LNCAP (cell line): ENCODE results near the gene ASAH2.

Experiments used
- TF ChIP-seq, protein P1 (sequence below): fragments of 450-650 bp; IDR thresholded peaks from 2 replicates; pipeline ENCODE4 v1.5.1; 2017; ENCODE audit warnings: mild to moderate bottlenecking

The ASAH2 gene

DNA sequence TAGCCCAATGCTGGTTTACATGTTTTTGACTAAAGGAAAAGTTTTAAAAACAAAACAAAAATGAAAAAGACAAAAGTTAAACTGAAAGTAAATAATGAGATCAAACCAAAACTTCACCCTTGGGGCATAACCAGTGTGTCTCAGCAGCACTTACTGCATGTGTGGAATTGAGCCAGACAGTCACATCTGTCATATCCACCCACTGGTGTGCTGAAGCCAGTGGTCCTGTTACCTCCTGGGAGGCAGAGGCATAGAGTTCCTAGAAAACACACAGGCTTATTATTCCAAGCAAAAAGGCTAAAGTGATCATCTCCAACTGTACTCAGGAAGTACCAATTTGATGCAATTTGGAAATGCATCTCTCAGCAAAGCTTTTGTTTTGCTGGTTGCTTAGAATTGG lies 40.4 kb downstream of the ASAH2 start:
- TF ChIP-seq, protein P1, sequence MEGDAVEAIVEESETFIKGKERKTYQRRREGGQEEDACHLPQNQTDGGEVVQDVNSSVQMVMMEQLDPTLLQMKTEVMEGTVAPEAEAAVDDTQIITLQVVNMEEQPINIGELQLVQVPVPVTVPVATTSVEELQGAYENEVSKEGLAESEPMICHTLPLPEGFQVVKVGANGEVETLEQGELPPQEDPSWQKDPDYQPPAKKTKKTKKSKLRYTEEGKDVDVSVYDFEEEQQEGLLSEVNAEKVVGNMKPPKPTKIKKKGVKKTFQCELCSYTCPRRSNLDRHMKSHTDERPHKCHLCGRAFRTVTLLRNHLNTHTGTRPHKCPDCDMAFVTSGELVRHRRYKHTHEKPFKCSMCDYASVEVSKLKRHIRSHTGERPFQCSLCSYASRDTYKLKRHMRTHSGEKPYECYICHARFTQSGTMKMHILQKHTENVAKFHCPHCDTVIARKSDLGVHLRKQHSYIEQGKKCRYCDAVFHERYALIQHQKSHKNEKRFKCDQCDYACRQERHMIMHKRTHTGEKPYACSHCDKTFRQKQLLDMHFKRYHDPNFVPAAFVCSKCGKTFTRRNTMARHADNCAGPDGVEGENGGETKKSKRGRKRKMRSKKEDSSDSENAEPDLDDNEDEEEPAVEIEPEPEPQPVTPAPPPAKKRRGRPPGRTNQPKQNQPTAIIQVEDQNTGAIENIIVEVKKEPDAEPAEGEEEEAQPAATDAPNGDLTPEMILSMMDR: no peak
